HepG2 (cell line): Measurements from ENCODE around the gene CDCA5. TPM values are rescaled to one million over a fixed set of nuclear protein-coding genes. Genes with fewer than 3 reads are reported as not detected.

ENCODE experiments used
- BRD4 ChIP-seq: sonication (generic); formaldehyde crosslinking; IDR thresholded peaks from 2 replicates; pipeline ENCODE4 v1.4.0; 2020; ENCODE audit warnings: missing genetic modification reagents
- ERF ChIP-seq: IDR thresholded peaks from 2 replicates; pipeline ENCODE4 v1.6.1; 2018; ENCODE audit warnings: missing biosample characterization, missing genetic modification reagents
- FIP1L1 ChIP-seq: fragments of 200-400 bp; formaldehyde crosslinking; IDR thresholded peaks from 2 replicates; pipeline ENCODE4 v1.6.1; 2018; ENCODE audit warnings: low read depth, mild to moderate bottlenecking, low read length, moderate library complexity, borderline replicate concordance; ENCODE audit not compliant: insufficient read depth
- HOXA9 ChIP-seq: sonication (generic); formaldehyde crosslinking; IDR thresholded peaks from 2 replicates; pipeline ENCODE4 v1.8.1; 2022; ENCODE audit warnings: missing genetic modification reagents, mild to moderate bottlenecking, moderate library complexity, borderline replicate concordance
- JUND ChIP-seq: sonication (generic); formaldehyde crosslinking; IDR thresholded peaks from 2 replicates; pipeline ENCODE4 v1.8.0; 2022; ENCODE audit warnings: mild to moderate bottlenecking, missing genetic modification reagents
- MED8 ChIP-seq: sonication (generic); formaldehyde crosslinking; IDR thresholded peaks from 2 replicates; pipeline ENCODE4 v1.8.1; 2023; ENCODE audit warnings: mild to moderate bottlenecking, missing genetic modification reagents; ENCODE audit not compliant: insufficient replicate concordance
- MXI1 ChIP-seq: IDR thresholded peaks from 3 replicates; pipeline ENCODE4 v1.6.1; 2012; ENCODE audit warnings: low read depth, low read length, inconsistent platforms, borderline replicate concordance
- NBN ChIP-seq: fragments of 450-650 bp; conservative IDR thresholded peaks from 2 replicates; pipeline ENCODE4 v1.6.1; 2017
- NCOA1 ChIP-seq: sonication (generic); formaldehyde crosslinking; IDR thresholded peaks from 2 replicates; pipeline ENCODE4 v1.9.0; 2021; ENCODE audit warnings: missing genetic modification reagents
- NONO ChIP-seq, 2 experiments: fragments of 450-650 bp in 1 of 2; sonication (generic) in 1 of 2; formaldehyde crosslinking in 1 of 2; IDR thresholded peaks in 1 of 2; conservative IDR thresholded peaks in 1 of 2; 2 replicates each; pipeline versions ENCODE4 v1.6.1 to v1.8.0; 2017 to 2022; ENCODE audit warnings: mild to moderate bottlenecking in 1 of 2, missing genetic modification reagents in 1 of 2, moderate library complexity in 1 of 2
- RFXAP ChIP-seq: sonication (generic); formaldehyde crosslinking; IDR thresholded peaks from 2 replicates; pipeline ENCODE4 v1.4.0; 2020; ENCODE audit warnings: missing genetic modification reagents, borderline replicate concordance
- SCMH1 ChIP-seq: sonication (generic); formaldehyde crosslinking; IDR thresholded peaks from 2 replicates; pipeline ENCODE4 v1.9.0; 2021; ENCODE audit warnings: missing genetic modification reagents, mild to moderate bottlenecking, borderline replicate concordance
- SMAD1 ChIP-seq: sonication (generic); formaldehyde crosslinking; IDR thresholded peaks from 2 replicates; pipeline ENCODE4 v1.4.0; 2020; ENCODE audit warnings: missing genetic modification reagents, low read depth, mild to moderate bottlenecking, borderline replicate concordance
- SNAPC2 ChIP-seq: sonication (generic); formaldehyde crosslinking; IDR thresholded peaks from 2 replicates; pipeline ENCODE4 v1.8.1; 2022; ENCODE audit warnings: mild to moderate bottlenecking, missing genetic modification reagents
- ZNF136 ChIP-seq: sonication (generic); formaldehyde crosslinking; IDR thresholded peaks from 2 replicates; pipeline ENCODE4 v1.8.1; 2022; ENCODE audit warnings: low read depth, mild to moderate bottlenecking, moderate library complexity, missing genetic modification reagents
- ZNF263 ChIP-seq: sonication (generic); formaldehyde crosslinking; IDR thresholded peaks from 2 replicates; pipeline ENCODE4 v1.4.0; 2020; ENCODE audit warnings: missing genetic modification reagents
- ZNF282 ChIP-seq: fragments of 450-650 bp; IDR thresholded peaks from 2 replicates; pipeline ENCODE4 v1.6.1; 2018; ENCODE audit not compliant: partially characterized antibody
- ZNF333 ChIP-seq: sonication (generic); formaldehyde crosslinking; IDR thresholded peaks from 2 replicates; pipeline ENCODE4 v1.4.0; 2020; ENCODE audit warnings: mild to moderate bottlenecking, missing genetic modification reagents, borderline replicate concordance
- ZNF343 ChIP-seq: sonication (generic); formaldehyde crosslinking; IDR thresholded peaks from 2 replicates; pipeline ENCODE4 v1.4.0; 2020; ENCODE audit warnings: mild to moderate bottlenecking, missing genetic modification reagents
- ZSCAN12 ChIP-seq: sonication (generic); formaldehyde crosslinking; IDR thresholded peaks from 2 replicates; pipeline ENCODE4 v1.9.0; 2021; ENCODE audit warnings: mild to moderate bottlenecking, missing genetic modification reagents
- polyA plus RNA-seq, 8 experiments: library from polyadenylated mRNA; depleted of rRNA in 3 of 8; stranded (reverse) in 7 of 8; unstranded in 1 of 8; fragments of >200 nt; fragmentation: Illumina TruSeq in 4 of 8; extraction: Trizol in 4 of 8; gene quantifications; 2 replicates each; pipeline versions ENCODE4 v1.2.1 to v1.2.3, GENCODE V29; 2011 to 2016; ENCODE audit warnings: low read depth in 4 of 8, missing spikeins in 1 of 8, mixed read lengths in 1 of 8; ENCODE audit not compliant: insufficient read depth in 1 of 8
- total RNA-seq, 5 experiments: library from RNA; depleted of rRNA; stranded (reverse); fragments of >200 nt; fragmentation: Illumina TruSeq; extraction: Trizol; gene quantifications; 2 replicates each; pipeline ENCODE4 v1.2.3, GENCODE V29; 2016; ENCODE audit warnings: low read depth in 1 of 5
- TF ChIP-seq, protein P1 (sequence below): sonication (generic); formaldehyde crosslinking; IDR thresholded peaks from 2 replicates; pipeline ENCODE4 v1.4.0; 2020; ENCODE audit warnings: mild to moderate bottlenecking, missing genetic modification reagents
- TF ChIP-seq, protein P2 (sequence below): sonication (generic); formaldehyde crosslinking; IDR thresholded peaks from 2 replicates; pipeline ENCODE4 v1.4.0; 2020; ENCODE audit warnings: missing genetic modification reagents
- TF ChIP-seq, protein P3 (sequence below): sonication (generic); formaldehyde crosslinking; IDR thresholded peaks from 2 replicates; pipeline ENCODE4 v1.5.0; 2020; ENCODE audit warnings: mild to moderate bottlenecking, missing genetic modification reagents

The CDCA5 gene
- total and polyA plus RNA-seq, 2 of the 13 experiments (the other 11 are each of a cell fraction or from before 2014, with no cell fraction given): 13.5 to 50.6 TPM

DNA sequence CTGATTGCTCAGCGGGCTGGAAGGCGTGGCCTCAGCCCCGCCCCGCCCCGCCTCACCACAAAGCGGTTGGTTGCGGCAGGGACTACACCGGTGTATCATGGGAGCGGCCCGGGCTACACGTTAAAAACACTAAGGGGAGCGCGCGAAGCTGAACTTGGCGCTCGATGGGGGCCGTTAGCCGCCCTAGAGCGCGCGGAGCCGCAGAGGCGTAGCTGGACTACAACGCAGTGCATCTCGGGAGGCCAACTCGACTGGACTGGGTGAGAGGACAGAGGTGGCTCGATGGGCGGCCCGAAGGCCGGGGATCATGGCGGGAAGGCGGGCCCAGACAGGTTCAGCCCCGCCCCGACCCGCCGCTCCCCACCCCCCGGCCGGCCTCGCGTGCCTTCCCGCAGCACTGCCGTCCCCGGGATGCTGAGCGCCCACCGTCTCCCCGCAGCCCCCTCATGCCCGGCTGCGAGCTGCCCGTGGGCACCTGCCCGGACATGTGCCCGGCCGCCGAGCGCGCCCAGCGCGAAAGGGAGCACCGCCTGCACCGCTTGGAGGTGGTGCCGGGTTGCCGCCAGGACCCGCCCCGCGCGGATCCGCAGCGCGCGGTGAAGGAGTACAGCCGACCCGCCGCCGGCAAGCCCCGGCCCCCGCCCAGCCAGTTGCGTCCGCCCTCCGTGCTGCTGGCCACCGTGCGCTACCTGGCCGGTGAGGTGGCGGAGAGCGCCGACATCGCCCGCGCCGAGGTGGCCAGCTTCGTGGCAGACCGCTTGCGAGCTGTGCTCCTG lies 42.8 kb downstream of the CDCA5 start, which contains the start of gene SAC3D1 (continued):
- TF ChIP-seq ERF (CRISPR knock-in tag) (peak; percentile 61; the same call in 1 of the 2 replicates), SNAPC2 (0 out of 2 replicates have a peak, but pooled peaks have one; percentile 64), JUND (CRISPR knock-in tag) (no peak), RFXAP (CRISPR knock-in tag) (peak; percentile 67; the same call in 1 of the 2 replicates), NBN (no peak), FIP1L1 (no peak), MED8 (CRISPR knock-in tag) (no peak), ZNF343 (CRISPR knock-in tag) (0 out of 2 replicates have a peak, but pooled peaks have one; percentile 17), ZNF333 (CRISPR knock-in tag) (no peak), HOXA9 (no peak; the same call in 1 of the 2 replicates), SMAD1 (CRISPR knock-in tag) (no peak; the same call in 1 of the 2 replicates), ZNF263 (CRISPR knock-in tag) (peak; percentile 92), NCOA1 (CRISPR knock-in tag) (no peak), ZSCAN12 (CRISPR knock-in tag) (no peak), NONO (IDR thresholded peaks at IDR 0.05) (no peak), NONO (CRISPR knock-in tag; conservative IDR thresholded peaks at IDR 0.05) (peak; percentile 80), ZNF282 (no peak), ZNF136 (CRISPR knock-in tag) (no peak), SCMH1 (CRISPR knock-in tag) (no peak), MXI1 (peak; percentile 76; the same call in 2 of the 3 replicates), BRD4 (CRISPR knock-in tag) (no peak)
- TF ChIP-seq, protein P1, sequence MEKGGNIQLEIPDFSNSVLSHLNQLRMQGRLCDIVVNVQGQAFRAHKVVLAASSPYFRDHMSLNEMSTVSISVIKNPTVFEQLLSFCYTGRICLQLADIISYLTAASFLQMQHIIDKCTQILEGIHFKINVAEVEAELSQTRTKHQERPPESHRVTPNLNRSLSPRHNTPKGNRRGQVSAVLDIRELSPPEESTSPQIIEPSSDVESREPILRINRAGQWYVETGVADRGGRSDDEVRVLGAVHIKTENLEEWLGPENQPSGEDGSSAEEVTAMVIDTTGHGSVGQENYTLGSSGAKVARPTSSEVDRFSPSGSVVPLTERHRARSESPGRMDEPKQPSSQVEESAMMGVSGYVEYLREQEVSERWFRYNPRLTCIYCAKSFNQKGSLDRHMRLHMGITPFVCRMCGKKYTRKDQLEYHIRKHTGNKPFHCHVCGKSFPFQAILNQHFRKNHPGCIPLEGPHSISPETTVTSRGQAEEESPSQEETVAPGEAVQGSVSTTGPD (CRISPR knock-in tag): no peak
- TF ChIP-seq, protein P2, sequence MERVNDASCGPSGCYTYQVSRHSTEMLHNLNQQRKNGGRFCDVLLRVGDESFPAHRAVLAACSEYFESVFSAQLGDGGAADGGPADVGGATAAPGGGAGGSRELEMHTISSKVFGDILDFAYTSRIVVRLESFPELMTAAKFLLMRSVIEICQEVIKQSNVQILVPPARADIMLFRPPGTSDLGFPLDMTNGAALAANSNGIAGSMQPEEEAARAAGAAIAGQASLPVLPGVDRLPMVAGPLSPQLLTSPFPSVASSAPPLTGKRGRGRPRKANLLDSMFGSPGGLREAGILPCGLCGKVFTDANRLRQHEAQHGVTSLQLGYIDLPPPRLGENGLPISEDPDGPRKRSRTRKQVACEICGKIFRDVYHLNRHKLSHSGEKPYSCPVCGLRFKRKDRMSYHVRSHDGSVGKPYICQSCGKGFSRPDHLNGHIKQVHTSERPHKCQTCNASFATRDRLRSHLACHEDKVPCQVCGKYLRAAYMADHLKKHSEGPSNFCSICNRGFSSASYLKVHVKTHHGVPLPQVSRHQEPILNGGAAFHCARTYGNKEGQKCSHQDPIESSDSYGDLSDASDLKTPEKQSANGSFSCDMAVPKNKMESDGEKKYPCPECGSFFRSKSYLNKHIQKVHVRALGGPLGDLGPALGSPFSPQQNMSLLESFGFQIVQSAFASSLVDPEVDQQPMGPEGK (CRISPR knock-in tag): peak; percentile 68
- TF ChIP-seq, protein P3, sequence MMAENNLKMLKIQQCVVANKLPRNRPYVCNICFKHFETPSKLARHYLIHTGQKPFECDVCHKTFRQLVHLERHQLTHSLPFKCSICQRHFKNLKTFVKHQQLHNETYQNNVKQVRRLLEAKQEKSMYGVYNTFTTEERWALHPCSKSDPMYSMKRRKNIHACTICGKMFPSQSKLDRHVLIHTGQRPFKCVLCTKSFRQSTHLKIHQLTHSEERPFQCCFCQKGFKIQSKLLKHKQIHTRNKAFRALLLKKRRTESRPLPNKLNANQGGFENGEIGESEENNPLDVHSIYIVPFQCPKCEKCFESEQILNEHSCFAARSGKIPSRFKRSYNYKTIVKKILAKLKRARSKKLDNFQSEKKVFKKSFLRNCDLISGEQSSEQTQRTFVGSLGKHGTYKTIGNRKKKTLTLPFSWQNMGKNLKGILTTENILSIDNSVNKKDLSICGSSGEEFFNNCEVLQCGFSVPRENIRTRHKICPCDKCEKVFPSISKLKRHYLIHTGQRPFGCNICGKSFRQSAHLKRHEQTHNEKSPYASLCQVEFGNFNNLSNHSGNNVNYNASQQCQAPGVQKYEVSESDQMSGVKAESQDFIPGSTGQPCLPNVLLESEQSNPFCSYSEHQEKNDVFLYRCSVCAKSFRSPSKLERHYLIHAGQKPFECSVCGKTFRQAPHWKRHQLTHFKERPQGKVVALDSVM: peak; percentile 10; the same call in 1 of the 2 replicates
